Stimulated activated CD8-positive, alpha-beta memory T cell treated with anti-CD3 and anti-CD28 coated beads, Interleukin-12 subunit alpha, Interleukin-12 subunit beta, amount 100 ng/mL, for 24 hours (primary cell): ENCODE measurements around the gene TEX26.

Experiments used
- DNase-seq: peaks from one replicate; pipeline ENCODE4 v3.0.0-alpha.2; 2020; ENCODE audit errors: extremely low read depth

TEX26 gene

DNA sequence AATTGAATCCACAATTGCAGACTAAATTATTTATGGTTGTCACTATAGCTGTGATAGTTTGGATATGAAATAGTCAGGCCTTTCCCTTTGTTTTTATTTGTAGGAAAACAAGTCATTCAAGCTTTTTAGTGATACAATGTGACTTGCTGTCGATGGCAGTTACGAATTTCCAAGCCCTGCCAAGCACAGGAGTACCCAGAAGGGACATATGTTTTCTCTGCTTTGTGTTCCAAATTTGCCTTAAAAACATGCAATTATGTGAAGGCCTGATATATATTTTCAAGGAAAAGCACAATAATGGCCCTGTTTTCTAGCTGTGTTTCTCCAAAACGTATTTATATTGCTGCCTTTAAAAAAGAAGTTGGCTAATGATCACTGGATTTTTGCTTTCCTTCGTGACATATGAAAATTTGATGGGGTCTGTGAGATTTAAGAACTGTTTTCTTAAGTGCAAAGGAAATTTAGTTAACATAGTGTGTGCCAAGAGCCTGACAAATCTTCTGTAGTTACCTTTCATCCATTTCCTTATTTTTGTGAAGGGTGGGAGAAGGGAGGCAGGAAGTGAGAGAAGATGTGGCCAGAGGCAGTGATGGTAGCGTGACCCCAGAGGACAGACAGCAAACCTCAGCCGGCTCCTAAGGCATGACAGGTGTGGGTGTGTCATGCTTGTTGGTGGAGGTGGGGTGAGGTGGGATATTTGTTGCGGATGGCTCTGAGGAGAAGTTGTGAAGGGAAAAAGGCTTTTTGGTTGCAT, 79.6 kb downstream of the TEX26 start:
- DNase-seq: no peak

DNA sequence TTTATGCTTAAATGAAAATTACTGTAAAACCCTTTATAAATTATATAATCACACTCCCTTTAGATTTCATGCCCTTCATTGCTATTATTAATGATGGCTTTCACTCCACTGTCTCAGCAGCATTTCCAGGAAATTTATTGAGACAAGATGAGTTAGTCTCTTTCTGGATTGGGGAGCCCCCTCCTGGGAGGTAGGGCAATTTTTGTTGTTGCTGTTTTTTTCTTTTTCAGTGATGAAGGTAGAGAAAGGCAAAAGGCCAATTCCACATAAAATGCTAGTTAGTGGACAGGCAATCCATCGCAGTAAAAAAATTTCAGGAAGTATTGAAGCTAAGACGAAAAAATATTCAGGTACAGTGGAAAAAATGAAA, 80.2 kb downstream of the TEX26 start:
- no peak for DNase-seq

DNA sequence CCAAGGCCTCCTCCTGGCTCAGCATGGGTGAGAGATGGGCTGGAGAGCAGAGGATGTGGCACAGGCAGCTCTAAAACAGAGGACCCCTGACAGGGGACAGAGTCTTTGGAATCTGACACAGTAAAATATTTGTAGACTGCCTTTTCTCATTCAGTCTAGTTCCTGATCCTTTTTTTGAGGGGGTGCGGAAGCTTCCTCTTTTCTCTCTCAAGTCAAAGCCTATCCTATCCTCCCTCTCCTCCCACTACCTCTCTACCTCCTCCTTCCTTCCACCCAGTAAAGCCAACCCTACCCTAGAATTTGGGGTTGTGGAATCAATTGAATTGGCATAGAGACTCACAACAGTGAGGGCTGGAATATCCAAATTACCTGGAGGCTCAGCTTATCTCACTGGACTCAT, 82.0 kb downstream of the TEX26 start:
- no peak for DNase-seq

DNA sequence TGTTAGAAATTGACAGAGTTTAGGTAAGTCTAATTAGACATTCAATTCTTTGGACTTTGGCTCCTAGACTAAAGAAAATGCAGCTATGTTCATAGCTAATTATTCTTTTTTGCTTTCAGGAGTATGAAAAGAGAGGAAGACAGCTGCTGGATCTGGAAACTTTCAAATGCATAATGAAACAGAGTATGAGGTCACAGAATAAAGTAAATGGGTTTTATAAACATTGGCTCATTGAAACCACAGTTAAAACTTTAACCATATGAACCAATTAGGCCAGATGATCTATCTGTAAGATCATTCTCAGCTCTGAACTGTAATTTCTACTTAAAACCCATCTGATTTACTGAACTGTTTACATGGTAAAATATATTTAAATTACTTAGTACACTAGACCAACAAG, 82.7 kb downstream of the TEX26 start:
- no peak for DNase-seq

DNA sequence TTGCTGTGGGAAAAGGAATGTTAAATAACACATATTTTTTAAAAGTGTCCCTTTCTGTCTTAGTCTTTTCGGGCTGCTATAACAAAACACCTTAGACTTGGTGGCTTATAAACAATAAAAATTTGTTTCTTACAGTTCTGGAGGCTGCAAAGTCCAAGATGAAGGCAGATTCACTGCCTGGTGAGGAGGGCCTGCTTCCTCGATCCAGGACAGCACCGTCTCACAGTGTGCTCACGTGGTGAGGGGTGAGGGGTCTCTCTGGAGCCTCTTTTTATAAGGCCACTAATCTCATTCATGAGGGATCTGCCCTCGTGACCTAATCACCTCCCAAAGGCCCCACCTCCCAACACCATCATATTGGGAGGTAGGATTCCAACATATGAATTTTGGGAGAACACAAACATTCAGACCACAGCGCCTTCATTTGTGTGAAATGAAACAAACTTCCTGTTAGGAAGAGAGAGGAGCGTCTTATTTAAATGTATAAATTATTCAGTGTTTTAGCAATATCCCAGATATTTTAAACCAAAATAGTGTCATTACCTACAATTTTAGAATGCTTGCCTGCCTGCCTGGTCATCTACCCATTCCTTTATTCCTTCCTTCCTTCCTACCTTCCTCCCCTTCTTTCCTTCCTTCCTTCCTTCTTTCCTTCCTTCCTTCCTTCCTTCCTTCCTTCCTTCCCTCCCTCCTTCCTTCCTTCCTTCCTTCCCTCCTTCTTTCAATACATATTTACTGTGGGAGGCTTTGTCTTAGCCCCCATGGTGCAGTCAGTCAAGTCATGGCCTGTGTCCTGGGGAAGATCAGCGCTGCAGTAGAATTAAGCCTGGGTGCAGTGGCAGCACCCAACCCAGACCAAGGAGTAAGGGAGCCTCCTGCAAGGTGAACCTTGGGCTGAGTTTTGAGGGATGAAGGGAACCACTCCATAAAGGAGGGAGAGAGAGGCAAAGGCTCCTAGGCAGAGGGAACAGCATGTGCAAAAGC, 84.2 kb downstream of the TEX26 start:
- no peak for DNase-seq

DNA sequence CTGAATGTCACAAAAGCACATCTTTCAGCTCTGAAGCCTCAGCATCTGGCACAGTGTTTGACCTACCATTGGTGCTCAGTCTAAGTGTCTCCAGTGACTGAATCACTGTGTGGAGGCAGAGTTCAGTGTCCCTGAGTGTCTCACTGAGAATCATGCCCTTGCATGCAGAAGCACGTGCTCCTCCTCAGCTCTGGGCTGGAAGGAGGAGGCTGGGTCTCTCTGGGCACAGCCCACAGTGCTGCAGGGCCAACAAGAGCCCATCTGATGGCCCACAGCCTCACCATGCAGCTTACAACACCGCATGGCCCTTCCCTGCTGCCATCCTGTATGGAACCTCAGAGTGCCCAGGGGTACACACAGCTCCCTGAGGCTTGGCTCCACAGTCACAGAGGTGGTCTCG, 86.1 kb downstream of the TEX26 start:
- no peak for DNase-seq

DNA sequence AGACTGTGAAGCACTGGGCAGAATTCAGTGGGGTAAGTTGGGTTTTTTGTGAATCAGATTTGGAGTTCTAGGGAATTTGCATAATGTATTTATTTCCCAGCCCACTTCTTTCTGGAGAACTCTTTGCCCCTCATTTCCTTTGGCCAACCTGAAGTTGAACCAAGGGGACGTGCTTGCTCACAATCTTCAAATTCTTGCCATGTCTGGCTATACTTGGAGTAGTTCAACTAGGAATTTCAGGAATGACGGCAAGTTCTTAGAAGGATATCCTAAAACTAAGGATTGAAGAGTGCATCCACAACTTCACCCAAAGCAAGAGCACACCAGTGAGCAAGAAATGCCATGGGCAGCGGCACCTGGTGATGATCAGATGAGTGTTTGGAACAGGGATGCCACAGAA, 88.5 kb downstream of the TEX26 start:
- no peak for DNase-seq

DNA sequence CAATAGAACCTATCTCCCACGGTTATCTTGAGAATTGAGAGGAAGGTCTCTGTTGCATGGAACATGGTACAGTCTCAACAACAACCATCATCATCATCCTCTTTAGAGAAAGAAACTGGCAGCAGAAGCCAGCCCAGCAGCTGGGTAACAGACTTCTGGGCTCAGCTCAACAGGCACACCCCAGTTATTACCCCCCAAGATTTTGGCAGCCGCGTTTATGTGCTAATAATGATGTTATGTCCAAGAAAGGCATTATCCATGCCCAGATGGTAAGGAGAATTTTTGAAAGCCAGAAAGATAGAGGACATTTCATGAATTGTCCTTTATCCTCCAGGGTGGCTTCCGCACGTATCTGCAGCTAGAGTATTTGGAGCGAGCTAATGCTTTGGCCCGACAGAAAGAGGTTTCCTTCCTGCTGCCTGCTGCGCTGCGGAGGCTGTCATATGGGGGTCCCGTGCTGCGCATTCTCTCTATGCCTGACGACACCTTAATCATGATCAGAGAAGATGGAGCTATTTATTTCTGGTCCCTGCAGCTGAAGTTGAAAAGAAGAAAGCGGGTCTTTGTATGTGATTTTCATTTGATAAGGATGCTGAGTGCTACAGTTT, 89.9 kb downstream of the TEX26 start:
- no peak for DNase-seq

DNA sequence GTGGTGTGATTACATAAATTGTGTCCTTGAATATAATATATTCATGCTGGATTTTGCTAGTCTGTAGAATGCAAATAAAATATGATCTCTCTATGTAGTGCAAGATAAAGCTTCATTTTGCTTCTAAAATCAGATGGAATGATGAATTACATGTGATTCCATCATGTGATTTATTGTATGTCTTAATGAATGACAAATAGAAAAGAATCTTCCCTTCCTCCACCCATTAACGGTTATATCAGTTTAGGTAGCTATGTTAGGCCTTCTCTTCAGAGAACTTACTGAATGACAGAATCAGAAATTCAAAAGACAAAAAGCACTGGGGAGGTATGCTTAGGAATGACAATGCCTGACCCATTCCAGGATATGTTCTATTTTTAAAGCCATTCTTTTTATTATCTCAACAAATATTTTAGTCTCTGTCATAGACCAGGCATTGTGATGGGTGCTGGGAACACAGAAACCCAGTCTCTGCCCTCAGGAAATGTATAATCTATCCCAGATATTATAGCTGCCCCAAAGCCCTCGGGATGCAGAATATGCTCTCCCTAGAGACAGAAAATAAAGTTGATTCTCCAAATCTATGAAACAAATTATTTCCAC, 90.6 kb downstream of the TEX26 start:
- DNase-seq: no peak
